Measurements from ENCODE around the gene GATD1.

Gene GATD1

GRCh38 chr11:788009-788640 is 10.8 kb upstream of the GATD1 start:
- DNase-seq, result no peak
- intact Hi-C loops (cut with DNase I), result no loop called here

GRCh38 chr11:787084-787675 is 9.9 kb upstream of the GATD1 start:
- DNase-seq, result no peak
- intact Hi-C loops (cut with DNase I), result no loop called here

- intact Hi-C loops (cut with DNase I), result no loop called here
- DNase-seq, result peak in 11 of 42 donors; percentile 29 to 76 (median 55)
These were observed 9.2 kb upstream of the GATD1 start for GRCh38 chr11:786235-787083.

GRCh38 chr11:783581-784015 is 6.3 kb upstream of the GATD1 start:
- intact Hi-C loops (cut with DNase I), result no loop called here
- DNase-seq, result peak; percentile 73 to 95 (median 88)

- intact Hi-C loops (cut with DNase I), result no loop called here
- DNase-seq, result no peak
These were observed 5.2 kb upstream of the GATD1 start for GRCh38 chr11:782264-783174.

- no peak for DNase-seq
- intact Hi-C loops (cut with DNase I), result no loop called here
These were observed 2.8 kb upstream of the GATD1 start for GRCh38 chr11:779955-780532.

- DNase-seq, result no peak
- intact Hi-C loops (cut with DNase I), result no loop called here
These were observed 2.0 kb upstream of the GATD1 start for GRCh38 chr11:778976-779954.

GRCh38 chr11:776561-777287 is 563 bp downstream of the GATD1 start:
- intact Hi-C loops (cut with DNase I), result no loop called here
- peak in 1 of 42 donors; percentile 44 for DNase-seq

GRCh38 chr11:776263-776560 is 1.1 kb downstream of the GATD1 start:
- no peak for DNase-seq
- intact Hi-C loops (cut with DNase I), result no loop called here

- DNase-seq, result peak in 2 of 42 donors; percentile 7 to 53
- intact Hi-C loops (cut with DNase I), result no loop called here
These were observed 2.3 kb downstream of the GATD1 start for GRCh38 chr11:774873-775592.

- intact Hi-C loops (cut with DNase I), result no loop called here
- DNase-seq, result no peak
These were observed 3.5 kb downstream of the GATD1 start for GRCh38 chr11:773830-774229.

GRCh38 chr11:773425-773824 is 3.9 kb downstream of the GATD1 start:
- DNase-seq, result peak in 1 of 42 donors; percentile 6

GRCh38 chr11:772429-773390 is 4.6 kb downstream of the GATD1 start:
- intact Hi-C loops (cut with DNase I), result no loop called here

More at GRCh38 chr11:773425-773824, 3.9 kb downstream of the GATD1 start:
- intact Hi-C loops (cut with DNase I), result no loop called here

GRCh38 chr11:771617-772204 is 5.6 kb downstream of the GATD1 start:
- DNase-seq, result peak in 1 of 42 donors; percentile 6
- intact Hi-C loops (cut with DNase I), result no loop called here

More at GRCh38 chr11:772429-773390, 4.6 kb downstream of the GATD1 start:
- DNase-seq, result peak; percentile 81 to 97 (median 93)

Data from head of caudate nucleus (tissue), 42 donors.